Cardiac muscle cell (in vitro differentiated cells and primary cell): Measurements from ENCODE around the gene ZSCAN31. TPM values are rescaled to one million over a fixed set of nuclear protein-coding genes. Genes with fewer than 3 reads are reported as not detected.

Source experiments
- DNase-seq, 2 donors: peaks; one replicate each; pipeline versions ENCODE4 v3.0.0 to v3.0.0-alpha.2; 2010 to 2017; ENCODE audit warnings: low read depth in 1 of 2, low spot score in 1 of 2
- H3K27ac ChIP-seq: fragments of 200-600 bp; sonication (generic); 2 replicates; pipeline ENCODE4 v1.5.1; 2016
- H3K27me3 ChIP-seq: fragments of 200-600 bp; sonication (generic); 2 replicates; pipeline ENCODE4 v1.6.0; 2016; ENCODE audit warnings: control low read depth
- H3K36me3 ChIP-seq: fragments of 200-600 bp; sonication (generic); 2 replicates; pipeline ENCODE4 v1.5.1; 2016; ENCODE audit warnings: control low read depth
- H3K4me1 ChIP-seq: fragments of 200-600 bp; sonication (generic); 2 replicates; pipeline ENCODE4 v1.8.1; 2017; ENCODE audit warnings: low read depth, mild to moderate bottlenecking, mixed run types
- H3K4me3 ChIP-seq: fragments of 200-600 bp; sonication (generic); 2 replicates; pipeline ENCODE4 v1.5.1; 2016; ENCODE audit warnings: mild to moderate bottlenecking
- H3K9me3 ChIP-seq: fragments of 200-600 bp; sonication (generic); 2 replicates; pipeline ENCODE4 v1.5.1; 2017; ENCODE audit warnings: low read depth, mild to moderate bottlenecking, control low read depth
- CTCF ChIP-seq: IDR thresholded peaks from 2 replicates; pipeline ENCODE4 v1.5.1; 2012; ENCODE audit warnings: low read depth, mild to moderate bottlenecking, low read length
- polyA plus RNA-seq: library from polyadenylated mRNA; unstranded; fragments of >200 nt; fragmentation: Nextera tagmentation; extraction: Ambion mirVana; gene quantifications from 2 replicates; pipeline ENCODE4 v1.2.1, GENCODE V29; 2016
- total RNA-seq: library from RNA; depleted of rRNA; stranded (reverse); fragments of >200 nt; gene quantifications from 2 replicates; pipeline ENCODE4 v1.2.3, GENCODE V29; 2016

The ZSCAN31 gene
- total and polyA plus RNA-seq, 2 experiments from 2014 or later: 3.8 to 8.1 TPM

GRCh38 chr6:28355743-28356665 is 20.1 kb upstream of the ZSCAN31 start:
- H3K36me3 ChIP-seq: peaks cover 6% of the 10 kb centered on the region
- H3K4me1 ChIP-seq: peaks cover 6% of the 10 kb centered on the region
- peak; percentile 89 to 93 for DNase-seq
- peak; percentile 70 for TF ChIP-seq CTCF
- no peaks in the 10 kb centered on the region for H3K9me3 ChIP-seq
- H3K27me3 ChIP-seq: no peaks in the 10 kb centered on the region
- peak overlapping the region; percentile 74 for H3K27ac ChIP-seq
- peak overlapping the region; percentile 20 for H3K4me3 ChIP-seq

- DNase-seq: no peak
- H3K27me3 ChIP-seq: no peaks in the 10 kb centered on the region
- no peak for TF ChIP-seq CTCF
- no peak overlapping the region for H3K4me3 ChIP-seq
- H3K9me3 ChIP-seq: no peaks in the 10 kb centered on the region
- H3K36me3 ChIP-seq: no peaks in the 10 kb centered on the region
- peaks cover 10% of the 10 kb centered on the region for H3K4me1 ChIP-seq
- H3K27ac ChIP-seq: peak overlapping the region; percentile 74
Observed at GRCh38 chr6:28354688-28355554, 19.0 kb upstream of the ZSCAN31 start.

GRCh38 chr6:28353981-28354676 is 18.2 kb upstream of the ZSCAN31 start:
- Histone ChIP-seq H3K27ac (no peak overlapping the region), H3K36me3 (no peaks in the 10 kb centered on the region), H3K9me3 (no peaks in the 10 kb centered on the region), H3K4me1 (peaks cover 10% of the 10 kb centered on the region), H3K4me3 (no peak overlapping the region), H3K27me3 (no peaks in the 10 kb centered on the region)
- DNase-seq: peak in 1 of 2 donors; percentile 81
- TF ChIP-seq CTCF: no peak

- no peak for TF ChIP-seq CTCF
- DNase-seq: no peak
- no peaks in the 10 kb centered on the region for H3K27me3 ChIP-seq
- no peaks in the 10 kb centered on the region for H3K36me3 ChIP-seq
- H3K9me3 ChIP-seq: no peaks in the 10 kb centered on the region
- H3K4me1 ChIP-seq: peaks cover 10% of the 10 kb centered on the region
- H3K27ac ChIP-seq: no peak overlapping the region
- H3K4me3 ChIP-seq: no peak overlapping the region
Observed at GRCh38 chr6:28353356-28353755, 17.4 kb upstream of the ZSCAN31 start.

GRCh38 chr6:28351493-28351925 is 15.6 kb upstream of the ZSCAN31 start:
- DNase-seq: no peak
- Histone ChIP-seq H3K4me1 (peaks cover 18% of the 10 kb centered on the region), H3K9me3 (no peaks in the 10 kb centered on the region), H3K4me3 (peak overlapping the region; percentile 68), H3K36me3 (no peaks in the 10 kb centered on the region), H3K27me3 (peaks cover 2% of the 10 kb centered on the region), H3K27ac (no peak overlapping the region)
- TF ChIP-seq CTCF: no peak
